GM19395 (cell line): Measurements from ENCODE around the gene TMEM164.

Experiments
- ATAC-seq: cut with Tn5 transposase; IDR thresholded peaks from one replicate; pipeline ENCODE4 v1.9.1; 2021; ENCODE audit warnings: mild to moderate bottlenecking, moderate library complexity; ENCODE audit not compliant: unreplicated experiment

The TMEM164 gene

DNA sequence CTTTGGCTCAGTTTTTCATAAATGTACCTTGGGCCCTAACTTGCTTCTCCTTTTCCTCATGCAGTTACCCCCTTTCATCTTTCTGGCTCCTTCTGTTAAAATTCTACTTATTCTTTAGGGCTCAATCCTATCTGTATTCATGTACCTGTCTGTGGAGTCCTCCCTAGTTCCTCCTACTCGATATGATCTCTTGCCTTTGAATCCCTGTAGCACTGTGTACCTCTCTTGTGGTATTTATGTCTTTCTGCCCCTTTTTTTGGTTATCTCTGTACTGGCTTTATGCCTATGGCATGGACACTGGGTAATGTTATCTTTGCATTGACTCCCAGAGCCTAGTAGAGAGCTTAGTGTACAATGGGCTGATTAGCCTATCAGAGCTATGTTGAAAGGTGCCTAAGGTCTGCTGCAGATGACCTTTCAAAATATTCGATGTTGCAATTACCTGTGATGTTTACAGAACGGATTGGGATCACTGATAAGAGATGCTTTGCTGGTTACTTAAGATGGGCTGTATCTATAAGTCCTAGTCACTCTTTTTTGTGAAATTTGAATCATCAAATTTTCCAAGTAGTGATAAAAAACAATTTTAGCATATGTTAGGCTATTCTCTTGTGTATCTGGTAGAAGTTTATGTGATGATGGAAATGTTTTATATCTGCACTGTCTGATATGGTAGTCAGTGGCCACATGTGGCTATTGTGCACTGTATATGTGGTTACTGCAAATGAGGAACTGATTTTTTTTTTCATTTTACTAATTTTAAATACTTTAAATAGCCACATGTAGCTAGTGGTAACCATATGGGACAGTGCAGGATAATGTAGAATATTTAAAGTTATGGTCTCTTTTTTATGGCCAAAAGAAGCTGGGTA is 33.5 kb downstream of the TMEM164 start:
- no peak for ATAC-seq

DNA sequence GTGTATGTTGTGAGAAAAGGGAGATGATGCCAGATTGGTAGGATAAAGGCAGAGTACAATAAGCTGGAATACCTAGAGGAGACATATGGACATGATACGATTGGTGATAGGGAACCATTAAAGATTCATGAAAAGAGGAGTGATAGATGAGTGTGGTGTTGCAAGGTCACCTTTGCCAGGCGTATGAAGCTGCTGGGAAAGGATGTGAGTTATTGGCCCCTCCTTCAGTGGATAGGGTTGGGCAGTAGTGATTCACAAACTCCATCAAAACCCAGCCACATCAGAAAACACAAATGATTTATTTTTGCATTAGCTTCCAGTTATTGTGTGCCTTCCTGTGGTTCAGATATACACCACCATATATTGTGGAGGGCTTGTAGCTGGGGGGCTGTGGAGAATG is 34.3 kb downstream of the TMEM164 start:
- no peak for ATAC-seq

DNA sequence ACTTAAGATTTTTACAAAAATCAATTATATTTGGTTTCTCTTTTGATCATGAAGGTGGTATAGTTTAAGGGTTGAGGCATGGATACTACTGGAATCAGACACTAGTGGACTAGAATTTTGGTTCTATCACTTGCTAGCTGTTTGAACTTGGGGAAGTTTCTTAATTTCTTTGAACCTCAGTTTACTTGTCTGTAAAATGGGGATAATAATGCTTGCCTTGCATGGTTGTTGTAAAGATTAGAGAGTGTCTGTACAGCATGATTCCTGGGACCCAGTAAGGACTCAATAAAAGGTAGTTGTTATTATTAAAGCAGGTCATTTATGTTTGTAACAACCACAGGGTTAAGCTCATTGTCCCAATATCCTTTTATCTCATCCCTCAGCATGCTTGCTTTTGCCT is 36.0 kb downstream of the TMEM164 start:
- ATAC-seq = no peak

DNA sequence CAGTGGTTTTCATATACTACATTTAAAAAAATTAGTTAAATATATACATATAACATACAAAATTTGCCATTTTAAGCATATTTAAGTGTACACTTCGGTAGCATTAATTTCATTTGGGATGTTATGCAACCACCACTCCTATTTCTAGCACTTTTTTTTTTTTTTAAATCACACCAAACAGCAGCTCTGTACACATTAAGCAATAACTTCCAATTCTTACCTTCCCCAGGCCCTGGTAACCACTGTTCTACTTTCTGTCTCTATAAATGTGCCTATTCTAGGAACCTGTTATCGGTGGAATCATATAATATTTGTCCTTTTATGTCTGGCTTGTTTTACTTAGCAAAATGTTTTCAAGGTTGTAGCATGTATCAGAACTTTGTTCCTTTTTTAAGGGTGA is 39.1 kb downstream of the TMEM164 start:
- no peak for ATAC-seq

DNA sequence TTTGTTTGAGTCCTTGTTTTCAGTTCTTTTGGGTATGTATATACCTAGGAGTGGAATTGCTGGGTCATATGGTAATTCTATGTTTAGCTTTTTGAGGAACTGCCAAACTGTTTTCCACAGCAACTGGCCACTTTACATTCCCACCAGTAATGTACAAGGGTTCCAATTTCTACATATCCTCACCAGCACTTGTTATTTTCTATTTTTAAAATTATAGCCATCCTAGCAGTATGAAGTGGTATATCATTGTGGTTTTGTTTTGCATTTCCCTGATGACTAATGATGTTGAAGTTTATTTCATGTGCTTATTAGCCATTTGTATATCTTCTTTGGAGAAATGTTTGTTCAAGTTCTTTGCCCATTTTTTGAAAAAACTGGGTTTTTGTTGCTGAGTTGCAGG is 39.6 kb downstream of the TMEM164 start:
- ATAC-seq = no peak

DNA sequence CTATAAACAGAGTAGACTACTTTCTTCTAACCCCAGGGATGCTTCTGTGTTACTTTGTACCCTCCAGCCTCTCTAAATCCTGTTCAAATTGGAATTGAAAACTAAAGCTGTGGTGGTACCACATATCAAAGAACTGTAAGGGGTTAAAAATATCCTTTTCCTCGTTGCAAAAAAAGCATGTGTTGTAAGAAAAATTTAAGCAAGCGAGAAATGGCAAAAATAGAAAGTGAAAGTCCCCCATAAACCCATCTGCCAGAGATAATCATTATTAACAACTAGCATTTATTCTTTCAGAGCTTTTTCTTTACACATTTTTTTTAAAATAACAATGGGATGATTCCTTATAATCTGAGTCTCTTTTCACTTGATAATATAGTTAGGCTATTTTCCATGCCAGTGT is 40.6 kb downstream of the TMEM164 start:
- ATAC-seq = no peak

DNA sequence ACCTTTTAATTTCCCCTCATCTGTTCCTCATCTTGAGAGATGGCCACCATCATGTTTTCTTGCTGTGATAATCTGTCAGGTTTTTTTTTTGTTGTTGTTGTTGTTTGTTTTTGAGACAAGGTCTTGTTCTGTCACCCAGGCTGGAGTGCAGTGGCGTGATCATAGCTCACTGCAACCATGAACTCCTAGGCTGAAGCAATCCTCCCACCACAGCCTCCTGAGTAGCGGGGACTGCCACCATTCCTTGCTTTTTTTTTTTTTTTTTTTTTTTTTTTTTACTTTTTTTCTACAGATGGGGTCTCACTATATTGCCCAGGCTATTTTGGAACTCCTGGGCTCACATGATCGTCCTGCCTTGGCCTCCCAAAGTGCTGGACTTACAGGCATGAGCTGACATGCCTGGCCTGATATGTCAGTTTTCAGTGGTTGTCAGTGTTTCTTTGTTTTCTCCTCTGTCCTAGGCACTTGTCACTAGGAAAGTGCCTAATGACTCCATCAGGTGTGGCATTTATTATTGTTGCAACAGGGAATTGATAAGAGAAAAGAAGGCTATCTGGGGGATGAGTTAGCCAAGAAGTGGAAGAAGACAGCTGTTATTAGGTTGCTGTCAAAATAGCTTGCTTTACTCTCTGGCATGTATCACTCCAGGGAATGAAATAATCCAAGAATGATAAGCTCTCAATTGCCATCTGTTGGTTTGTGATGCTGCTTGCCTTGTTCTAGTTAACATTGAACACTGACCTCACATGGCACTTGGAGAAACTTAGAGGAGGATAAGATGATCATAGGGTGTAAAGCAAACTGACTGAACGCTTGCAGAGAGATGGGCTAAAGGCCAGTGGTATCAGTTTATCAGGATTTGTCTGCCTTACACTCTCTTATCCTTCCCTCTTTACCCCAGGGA is 41.7 kb downstream of the TMEM164 start:
- ATAC-seq = no peak

DNA sequence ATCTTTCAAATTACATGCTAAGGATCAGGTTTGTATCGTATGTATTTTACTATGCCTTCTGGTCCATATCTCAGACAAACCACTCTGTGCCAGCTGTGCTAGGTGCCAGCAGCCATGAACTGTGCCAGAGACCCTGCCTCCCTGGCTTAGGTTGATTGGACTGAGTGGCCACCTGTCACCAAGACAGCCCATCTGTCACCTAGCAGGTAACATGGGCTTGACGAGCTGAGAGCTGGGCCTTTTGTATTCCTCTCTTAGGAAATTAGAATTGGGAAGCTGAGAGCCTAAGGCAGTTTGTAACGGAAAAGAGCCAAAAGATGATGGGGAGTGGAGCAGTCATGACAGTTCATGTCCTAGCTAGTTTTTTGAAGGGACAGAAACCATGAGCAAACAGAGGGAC is 42.5 kb downstream of the TMEM164 start:
- ATAC-seq = no peak

DNA sequence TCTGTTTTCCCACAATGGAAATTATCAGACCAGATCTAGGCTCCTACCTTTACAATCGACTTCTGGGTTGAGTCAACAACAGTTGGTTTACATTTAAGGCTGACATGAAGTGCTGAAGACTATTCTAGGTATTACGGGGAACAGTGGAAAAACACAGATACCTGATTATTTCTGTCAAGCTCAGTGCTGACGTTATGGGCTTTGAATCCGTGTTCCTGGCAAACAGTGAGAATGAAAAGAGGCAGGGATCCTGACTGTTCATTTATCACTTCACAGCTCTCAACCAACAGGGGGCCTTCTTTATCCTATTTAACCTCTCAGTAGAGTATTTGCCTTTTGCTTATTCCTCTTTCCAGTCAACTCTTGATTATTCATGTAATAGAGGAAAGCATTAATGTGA is 43.1 kb downstream of the TMEM164 start:
- no peak for ATAC-seq

DNA sequence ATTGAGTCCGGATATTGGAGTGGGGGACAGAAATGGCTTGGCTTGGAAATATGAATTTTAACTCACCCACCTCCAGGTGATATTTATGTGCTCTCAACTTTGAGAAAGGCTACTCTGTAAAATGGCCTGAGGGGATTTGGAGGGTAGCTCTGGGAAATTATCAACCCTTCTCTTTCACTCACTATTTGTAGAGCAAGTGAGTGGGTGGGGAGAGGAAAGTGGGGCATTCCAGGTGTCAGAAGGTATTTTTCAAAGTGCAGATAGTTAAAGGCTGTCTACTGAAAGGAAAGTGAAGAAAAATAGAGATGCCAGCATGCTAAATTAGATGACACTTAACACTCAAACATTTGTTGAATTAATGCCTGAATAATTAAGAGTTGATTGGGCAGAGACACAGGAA is 44.1 kb downstream of the TMEM164 start:
- ATAC-seq = no peak

DNA sequence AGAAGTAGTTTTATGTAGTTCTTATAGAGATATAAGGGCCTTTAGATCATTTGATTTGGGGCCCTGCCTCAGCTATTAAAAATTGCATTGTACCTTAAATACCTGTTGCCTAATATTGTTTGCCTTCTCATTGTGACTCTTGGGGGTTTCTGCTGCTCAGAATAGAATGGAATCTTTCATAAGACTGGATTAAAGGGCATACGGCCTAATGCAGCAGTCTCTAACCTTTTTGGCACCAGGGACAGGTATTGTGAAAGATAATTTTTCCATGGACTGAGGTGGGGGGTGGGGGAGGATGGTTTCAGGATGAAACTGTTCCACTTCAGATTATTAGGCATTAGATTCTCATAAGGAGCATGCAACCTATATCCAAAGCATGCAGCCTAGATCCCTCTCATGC is 46.2 kb downstream of the TMEM164 start:
- no peak for ATAC-seq

DNA sequence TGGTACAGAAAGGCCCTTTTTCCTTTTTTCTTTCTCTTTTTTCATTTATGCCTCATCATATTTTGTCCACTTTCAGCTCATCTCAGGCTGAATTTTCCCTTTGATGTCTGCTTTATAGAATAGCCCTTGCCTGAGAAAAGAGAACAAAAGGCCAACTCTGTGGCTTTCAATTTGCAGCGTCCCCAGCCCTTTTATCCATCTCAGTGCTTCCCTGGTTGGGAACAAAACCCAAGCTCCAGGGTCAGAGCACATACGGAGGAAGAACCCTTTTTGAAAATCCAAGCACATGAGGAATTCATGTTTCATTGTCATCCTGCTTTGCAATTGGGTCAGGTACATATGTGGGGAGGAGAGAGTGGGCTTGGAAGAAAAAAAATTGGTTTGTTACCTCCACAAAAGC is 47.5 kb downstream of the TMEM164 start:
- ATAC-seq = peak; percentile 16

DNA sequence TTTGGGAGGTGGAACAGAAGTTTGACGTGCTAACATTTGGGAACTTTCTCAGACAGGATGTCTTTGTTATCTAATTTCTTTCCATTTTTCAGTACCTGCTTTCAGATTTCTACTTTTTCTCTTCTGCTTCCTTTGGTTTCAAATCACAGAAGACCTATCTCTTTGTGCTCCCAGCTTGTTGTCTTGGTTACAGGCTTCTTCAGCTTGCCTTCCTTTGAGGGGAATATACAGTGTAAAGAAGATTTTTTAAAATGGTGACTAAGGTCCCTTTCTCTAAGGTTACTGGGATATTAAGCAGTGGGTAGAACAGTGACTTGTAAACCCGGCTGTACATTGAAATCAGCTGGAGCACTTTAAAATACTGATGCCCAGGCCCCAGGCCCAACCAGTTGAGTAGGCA is 48.0 kb downstream of the TMEM164 start:
- ATAC-seq = peak; percentile 65

DNA sequence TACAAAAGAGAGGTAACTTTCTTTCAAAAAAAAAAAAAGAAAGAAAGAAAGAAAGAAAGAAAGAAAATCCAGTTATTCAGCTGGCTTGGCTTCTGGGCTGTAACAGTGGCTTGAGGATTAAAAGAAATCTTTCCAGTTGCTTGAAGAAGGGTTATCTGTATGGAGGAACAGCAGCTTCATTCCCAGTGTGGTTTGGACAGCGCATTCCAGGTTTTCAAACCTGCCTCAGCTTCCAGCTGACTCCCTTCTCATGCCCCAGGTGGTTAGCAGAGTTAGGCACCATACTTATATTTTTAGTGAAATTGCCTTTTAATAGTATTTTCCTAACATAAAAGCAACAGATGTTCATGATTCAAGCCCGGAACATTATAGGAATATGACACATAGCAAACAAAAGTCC is 48.6 kb downstream of the TMEM164 start:
- no peak for ATAC-seq

DNA sequence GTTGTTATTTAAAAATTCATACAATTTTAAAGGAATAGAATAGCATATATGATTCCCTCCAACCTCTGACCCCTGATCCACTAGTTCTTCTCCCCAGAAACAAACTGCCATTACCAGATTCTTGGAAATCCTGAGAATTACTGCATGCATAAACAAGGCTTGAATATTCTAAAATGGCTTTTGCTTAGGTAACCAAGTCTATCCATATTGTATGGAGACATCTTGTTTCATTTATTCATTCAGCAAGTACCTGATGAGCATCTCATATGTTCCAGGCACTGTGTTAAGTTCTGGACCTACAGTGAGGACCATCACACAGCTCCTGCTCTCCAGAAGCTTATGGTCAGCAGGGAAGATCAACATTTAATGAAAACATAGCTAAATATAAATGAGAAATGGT is 49.4 kb downstream of the TMEM164 start:
- no peak for ATAC-seq

DNA sequence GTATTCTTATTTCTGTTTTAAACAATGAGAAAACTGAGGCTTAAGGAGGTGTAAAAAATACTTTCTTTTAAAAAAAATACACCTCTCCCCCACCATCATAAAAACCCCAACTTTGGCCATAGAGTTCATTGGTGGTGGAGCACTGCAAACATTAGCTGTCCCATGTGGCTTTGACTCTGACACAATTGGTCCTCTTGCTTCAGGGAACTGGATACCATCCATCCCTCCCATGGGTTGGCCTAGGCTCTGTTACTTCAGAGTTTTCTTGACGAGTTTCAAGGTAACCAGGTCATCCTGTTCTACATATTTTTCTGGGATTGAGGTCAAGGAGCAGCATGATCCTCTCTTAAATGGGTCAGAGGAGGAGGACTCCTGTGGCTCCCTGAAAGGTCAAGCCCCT is 50.5 kb downstream of the TMEM164 start:
- no peak for ATAC-seq

DNA sequence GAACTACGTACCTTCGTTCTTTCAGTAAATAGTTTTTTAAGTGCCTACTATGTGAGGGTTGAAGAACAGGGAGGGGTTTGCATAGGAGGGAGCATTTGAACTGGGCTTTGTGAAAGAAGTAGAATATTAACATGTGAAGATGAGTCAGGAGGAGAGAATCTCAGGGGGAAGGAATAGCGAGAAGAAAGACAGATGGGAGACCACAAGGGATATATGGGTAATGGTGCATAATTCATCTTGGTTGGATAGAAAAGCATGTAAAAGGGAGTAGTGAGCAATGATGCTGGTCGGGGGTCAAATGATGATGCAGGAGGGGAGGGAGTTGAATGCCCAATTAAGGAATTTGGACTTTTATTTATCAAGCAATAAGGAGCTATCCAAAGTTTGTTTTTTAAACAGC is 52.7 kb downstream of the TMEM164 start:
- no peak for ATAC-seq

DNA sequence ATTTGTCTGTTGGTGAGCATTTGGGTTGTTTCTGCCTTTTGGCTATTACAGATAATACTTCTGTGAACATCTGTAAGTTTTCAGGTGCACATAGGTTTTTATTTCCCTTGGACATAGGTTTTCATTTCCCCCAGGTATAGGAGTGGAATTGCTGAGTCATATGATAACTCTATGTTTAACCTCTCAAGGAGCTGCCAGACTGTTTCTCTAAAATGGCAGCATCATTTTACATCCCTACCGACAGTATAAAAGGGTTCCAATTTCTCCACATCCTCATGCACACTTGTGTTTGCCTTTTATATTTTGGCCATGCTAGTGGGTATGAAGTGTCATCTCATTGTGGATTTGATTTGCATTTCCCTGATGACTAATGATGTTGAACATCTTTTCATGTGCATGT is 53.5 kb downstream of the TMEM164 start:
- ATAC-seq = no peak

DNA sequence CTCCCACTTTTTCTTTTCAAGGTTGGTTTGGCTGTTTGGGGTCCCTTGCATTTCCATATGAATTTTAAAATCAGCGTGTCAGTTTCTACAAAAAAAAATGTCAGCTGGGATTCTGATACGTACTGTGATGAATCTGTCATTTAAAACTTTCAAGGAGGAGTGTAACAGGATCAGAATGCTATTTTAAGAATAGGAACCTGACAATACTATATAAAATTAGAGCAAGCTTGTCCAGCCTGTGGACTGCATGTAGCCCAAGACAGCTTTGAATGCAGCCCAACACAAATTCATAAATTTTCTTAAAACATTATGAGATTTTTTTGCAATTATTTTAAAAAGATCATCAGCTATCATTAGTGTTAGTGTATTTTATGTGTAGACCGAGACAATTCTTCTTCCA is 56.5 kb downstream of the TMEM164 start:
- ATAC-seq = no peak

DNA sequence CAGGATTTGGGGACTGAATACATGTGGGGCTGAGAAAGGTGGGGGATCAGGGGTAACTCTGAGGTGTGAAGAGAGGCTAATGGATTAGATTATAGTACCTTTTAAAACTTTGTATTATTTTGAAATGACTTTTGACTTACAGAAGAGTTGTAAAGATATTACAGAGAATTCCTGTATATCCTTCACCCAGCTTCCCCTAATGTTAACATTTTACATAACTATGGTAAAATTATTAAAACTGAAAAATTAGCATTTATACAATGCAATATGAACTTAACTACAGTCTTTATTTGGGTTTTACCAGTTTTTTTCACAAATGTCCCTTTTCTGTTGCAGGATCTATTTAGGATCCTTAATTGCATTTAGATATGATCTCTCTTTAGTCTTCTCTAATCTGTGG is 57.4 kb downstream of the TMEM164 start:
- ATAC-seq = no peak

DNA sequence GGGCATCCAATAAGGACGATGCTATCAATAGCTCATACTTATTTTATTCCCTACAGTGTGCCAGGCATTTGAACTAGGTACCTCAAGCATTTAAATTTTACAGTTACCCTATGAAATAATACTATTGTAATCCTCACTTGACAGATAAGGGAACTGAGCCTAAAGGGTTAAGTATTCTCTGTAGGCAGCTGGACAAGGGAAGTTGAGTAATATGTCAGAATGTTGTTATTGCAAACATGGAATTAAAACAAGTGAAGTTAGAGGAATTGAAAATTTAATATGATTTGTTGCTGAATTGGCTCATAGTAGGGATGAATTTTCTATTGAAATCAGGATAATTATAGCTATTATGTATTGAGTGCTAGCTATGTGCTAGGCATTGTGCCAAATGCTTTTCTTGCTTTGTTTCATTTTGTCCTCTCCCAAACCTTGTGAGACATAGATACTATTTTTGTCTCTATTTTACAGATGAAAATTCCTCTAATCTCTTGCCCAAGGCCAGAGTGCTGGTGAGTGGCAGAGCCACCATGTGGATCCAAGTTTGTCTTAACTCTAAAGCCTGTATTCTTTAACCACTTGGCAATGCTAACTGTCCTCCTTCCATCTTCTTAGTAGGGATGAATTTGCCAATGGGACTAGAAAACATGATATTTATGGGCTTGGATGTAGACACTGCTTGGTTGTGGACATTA is 58.1 kb downstream of the TMEM164 start:
- no peak for ATAC-seq

DNA sequence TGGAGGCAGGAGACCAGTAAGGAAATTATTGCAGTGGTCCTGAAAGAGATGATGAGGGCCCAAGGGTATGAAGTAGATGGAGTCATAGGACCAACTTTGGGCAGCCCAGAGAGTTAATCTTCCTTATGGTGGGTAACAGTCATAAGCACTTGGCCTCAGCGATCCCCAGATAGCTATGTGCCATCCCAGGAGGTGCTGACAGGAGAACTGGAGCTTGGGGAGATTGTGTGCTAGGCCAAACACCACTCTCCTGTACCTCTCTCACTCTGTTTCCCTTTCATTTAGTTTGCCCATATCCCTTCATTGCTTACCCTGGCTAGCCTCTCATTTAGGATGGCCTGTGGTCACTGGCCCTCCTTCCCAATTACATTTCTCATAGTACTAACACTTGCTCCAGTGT is 60.0 kb downstream of the TMEM164 start:
- no peak for ATAC-seq
